ENCODE data around the gene PNPLA6.

PNPLA6 gene

DNA sequence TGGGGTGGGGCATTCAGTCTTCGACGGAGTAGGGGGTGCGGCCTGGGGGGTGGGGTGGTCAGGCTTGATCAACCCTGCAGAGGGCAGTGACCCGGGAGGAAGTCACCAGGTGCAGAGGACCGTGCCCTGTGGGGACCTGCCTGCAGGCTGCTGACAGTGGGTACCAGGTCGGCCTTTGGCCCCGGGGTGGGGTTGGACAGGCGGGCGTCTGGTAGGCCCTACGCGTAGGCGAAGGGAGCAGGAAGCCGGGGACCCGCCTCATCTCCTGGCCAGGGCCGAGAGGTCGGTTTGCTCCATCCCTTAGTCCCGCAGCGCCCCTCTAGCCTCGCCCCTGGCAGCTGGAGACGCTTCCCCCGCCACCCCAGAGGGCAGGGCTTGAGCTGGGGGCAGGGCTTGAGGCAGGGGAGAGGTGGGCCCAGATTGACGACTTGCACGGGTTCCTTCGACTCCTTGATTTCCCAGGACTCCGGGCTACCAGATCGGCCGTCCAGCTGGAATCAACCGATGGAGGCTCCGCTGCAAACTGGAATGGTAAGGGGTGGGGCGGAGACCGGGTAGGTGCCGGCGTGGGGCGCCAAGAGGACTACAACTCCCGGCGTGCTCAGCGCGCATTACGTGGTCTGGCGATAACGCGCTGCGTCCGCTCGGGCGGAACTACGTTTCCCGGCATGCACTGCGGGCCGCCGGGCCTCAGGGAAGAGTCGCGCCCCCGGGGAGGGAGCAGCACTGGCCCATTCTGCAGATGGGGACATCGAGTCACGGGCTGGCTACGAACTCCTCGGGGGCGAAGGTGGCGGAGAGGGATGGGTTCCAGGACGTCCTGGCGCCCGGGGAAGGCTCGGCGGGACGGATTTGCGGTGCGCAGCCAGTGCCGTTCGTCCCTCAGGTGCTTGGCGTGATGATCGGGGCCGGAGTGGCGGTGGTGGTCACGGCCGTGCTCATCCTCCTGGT is at the start of gene PNPLA6:
TSS of gene PNPLA6 (plus strand) at position 671 of the 951 bp plus-strand sequence. CDS start at position 743, 72 bp downstream.
- DNase-seq: peak; percentile 90

- DNase-seq: no peak
These were observed 48.6 kb upstream of the PNPLA6 start for GRCh38 chr19:7486923-7487322.

DNA sequence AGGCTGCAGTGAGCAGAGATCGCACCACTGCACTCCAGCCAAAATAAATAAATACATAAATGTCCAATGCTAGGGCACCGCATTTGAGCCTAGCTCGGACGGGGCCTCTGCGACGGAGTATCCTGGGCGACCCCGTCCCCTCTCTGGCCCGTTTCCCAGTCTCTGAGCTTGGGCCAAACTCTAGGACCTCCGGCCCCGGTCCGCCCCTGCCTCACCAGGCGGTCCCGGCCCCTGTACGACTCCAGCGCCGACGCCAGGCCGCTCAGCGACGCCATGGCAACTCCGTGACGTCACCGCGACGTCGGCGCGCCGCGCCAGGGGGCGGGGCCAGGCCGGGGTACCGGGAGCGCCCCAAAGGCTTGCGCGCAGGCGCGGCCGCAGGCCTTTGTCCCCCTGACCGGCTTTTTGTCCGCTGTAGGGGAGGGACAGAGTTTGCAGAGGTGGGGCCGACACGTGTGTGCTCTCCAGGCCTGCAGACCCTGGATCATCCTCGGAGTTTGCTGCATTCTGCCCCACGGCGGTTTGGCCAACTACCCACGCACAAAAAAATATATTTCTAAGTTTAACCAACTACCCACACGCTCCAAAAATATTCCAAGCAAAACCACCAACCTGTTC is 46.7 kb upstream of the PNPLA6 start, which contains the start of gene PEX11G:
TSS of gene PEX11G (minus strand) at position 300 of the 618 bp plus-strand sequence. CDS start at position 275, 25 bp downstream.
- peak; percentile 89 for DNase-seq

- DNase-seq: no peak
These were observed 45.9 kb upstream of the PNPLA6 start for GRCh38 chr19:7489609-7490044.

- peak; percentile 46 for DNase-seq
These were observed 43.4 kb upstream of the PNPLA6 start for GRCh38 chr19:7492142-7492541.

GRCh38 chr19:7492558-7492957 is 43.0 kb upstream of the PNPLA6 start:
- no peak for DNase-seq

DNA sequence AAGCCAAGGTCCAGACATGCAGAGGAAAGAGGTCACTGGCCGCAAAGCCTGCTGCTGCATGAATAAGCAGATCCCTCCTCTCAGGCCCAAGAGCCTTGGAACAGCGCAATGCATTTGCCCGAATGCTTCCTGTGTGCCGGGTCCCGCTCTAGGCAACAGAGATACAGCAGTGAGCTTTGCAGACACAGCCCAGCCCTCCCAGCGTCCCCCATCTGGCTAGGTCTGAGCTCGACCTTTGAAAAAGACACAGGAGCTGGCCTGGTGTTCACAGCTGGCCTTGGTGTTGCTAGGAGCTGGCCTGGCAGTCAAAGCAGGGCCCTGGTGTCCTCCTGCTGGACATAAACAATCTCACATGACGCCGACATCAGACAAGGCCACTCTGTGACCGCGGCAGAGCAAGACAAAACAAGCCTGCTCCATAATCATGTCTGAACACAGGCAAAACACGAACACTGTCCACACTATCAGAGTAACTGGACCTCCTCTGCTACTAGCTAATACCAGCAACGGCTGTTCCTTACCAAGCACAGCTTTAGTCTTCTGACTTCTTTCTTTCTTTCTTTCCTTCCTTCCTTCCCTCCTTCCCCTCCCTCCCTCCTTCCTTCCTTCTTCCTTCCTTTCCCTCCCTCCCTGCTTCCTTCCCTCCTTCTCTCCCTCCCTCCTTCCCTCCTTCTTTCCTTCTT is 41.0 kb upstream of the PNPLA6 start:
- DNase-seq: no peak

DNA sequence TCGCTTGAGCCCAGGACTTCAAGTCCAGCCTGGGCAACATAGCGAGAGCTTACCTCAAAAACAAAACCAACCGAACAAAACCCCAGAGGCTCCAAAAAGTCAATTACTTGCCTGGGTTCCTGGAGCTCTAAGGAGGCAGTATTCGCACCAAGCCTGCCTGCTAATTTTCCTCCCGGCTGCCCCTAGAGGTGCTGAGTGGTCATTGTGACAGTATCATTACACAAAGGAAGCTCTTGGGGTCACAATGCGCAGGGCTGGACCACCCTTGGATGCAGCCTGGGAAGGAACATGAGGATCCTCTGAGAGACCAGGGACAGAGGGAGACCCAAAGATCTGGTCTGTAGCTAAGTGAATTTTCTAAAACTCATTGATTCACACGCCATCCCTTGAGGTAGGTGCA is 38.2 kb upstream of the PNPLA6 start:
- DNase-seq: no peak

- no peak for DNase-seq
These were observed 34.6 kb upstream of the PNPLA6 start for GRCh38 chr19:7500811-7501450.

GRCh38 chr19:7502552-7502951 is 33.0 kb upstream of the PNPLA6 start:
- no peak for DNase-seq

GRCh38 chr19:7504684-7505083 is 30.8 kb upstream of the PNPLA6 start:
- DNase-seq: no peak

DNA sequence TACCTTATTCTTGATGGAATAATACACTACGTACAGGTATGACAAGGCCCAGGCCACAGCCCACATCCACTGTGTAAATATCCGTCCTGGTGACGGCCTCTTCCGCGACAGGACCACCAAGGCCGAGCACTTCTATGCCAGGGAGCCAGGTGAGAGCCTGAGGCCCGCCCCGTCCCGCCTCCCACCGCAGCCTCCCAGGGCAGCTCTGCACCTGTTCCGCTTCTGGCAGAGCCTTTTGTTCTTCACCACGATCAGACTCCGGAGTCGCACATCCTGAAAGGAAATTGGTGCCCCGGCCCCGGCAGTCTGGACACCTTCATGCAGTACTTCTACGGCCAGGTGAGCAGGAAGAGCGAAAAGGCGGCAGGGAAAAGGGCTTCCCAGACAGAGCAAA is 30.2 kb upstream of the PNPLA6 start:
- no peak for DNase-seq

DNA sequence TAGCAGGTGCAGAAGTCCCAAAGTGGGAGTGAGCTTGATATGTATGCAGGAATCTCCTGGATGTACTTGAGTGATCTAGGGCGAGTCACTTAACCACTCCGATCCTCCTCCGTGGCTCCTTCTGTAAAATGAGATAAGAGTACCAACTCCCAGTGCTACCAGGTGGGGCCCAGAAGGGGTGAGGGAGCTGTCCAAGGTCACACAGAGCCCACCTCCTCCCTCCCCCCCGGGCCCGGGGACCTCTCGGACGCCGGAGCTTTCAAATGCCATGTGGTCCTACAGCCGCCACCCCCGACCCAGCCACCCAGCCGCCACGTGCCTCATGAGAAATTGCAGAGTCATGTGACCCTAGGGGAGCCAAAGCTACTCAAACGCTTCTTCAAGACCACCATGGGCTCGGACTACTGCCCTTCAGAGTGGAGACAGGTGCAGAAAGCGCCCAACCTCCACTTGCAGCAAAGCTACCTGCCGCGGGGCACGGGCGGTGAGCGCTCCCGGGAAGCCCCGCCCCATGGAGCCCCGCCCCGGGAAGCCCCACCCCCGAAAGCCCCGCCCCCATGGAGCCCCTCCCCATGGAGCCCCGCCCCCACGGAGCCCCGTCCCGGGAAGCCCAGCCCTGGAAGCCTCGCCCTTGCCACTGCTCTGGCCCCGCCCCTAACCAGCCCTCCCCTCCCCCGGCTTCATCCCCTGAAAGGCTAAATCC is 29.7 kb upstream of the PNPLA6 start:
- peak; percentile 23 for DNase-seq

DNA sequence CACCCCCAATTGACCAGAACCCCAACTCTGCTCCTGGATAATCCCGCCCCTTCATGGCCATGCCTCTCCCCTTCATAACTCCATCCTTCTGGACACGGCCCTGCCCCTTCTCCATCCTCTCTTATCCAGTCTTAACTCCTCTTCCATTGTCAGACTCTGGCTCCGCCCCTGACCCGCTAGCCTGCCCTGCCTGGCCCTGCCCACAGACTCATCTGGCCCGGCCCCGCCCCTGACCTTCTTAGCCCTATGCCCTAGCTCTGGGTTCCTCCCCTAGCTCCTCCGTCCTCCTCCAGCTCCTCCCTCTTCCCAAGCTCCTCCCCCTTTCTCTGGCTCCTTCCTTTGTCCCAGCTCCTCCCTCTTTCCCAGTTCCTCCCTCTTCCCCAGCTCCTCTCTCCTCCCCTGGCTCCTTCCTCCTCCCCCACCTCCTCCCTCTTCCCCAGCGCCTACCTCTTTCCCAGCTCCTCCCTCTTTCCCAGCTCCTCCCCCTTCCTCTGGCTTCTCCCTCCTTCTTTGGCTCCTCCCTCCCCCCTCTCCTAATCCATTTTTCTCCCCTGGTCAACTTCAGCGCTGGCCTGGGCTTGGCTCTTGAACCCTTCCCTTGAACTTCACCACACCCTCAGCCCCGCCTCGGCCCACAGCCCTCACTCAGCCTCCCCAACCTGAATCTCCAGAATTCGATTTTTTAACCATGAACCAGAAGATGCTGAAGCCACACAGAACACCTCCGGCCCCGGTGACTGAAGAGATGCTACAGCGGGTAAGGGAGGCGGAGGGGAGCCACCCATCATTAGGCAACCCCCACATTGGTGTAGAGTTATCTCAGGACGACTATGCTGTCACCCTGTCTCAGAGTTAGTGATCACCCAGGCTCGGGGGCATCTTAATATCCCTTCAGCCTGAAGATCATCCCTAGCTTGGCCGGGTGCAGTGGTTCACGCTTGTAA is 28.9 kb upstream of the PNPLA6 start:
- DNase-seq: peak; percentile 44

DNA sequence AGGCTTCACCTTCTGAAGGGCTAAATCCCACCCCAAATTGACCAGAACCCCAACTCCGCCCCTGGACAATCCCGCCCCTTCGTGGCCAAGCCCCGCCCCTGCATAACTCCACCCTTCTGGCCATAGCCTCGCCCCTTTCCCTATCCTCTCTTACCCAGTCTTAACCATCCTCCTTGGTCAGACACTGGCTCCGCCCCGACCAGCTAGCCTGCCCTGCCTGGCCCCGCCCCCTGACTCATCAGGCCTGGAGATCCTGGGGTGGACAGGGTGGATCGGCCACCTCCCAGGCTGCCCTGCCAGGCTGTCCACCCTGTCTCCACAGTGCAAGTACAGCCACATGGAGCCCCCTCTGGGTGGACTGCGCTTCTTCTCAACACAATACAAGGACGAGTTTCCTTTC is 27.6 kb upstream of the PNPLA6 start:
- DNase-seq: no peak

DNA sequence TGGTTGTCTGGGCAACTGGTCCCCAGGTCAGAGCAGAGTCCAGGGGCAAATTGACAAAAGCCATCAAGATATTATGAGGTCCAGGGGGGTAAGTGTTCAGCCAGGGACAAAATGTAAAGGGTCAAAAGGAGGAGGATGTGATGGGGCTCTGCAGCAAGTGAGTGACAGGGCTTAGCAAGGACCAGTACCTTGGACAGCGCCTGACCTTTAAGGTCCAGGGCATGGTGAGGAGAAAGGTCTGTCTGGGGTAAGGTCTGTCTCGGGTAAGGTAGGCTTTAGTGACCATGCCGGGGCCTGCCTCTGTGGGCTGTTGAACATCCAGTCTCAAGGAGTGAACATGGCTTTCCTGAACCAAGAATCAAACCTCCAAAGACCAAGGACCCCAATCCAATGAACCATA is 25.9 kb upstream of the PNPLA6 start:
- no peak for DNase-seq

- DNase-seq: no peak
These were observed 23.1 kb upstream of the PNPLA6 start for GRCh38 chr19:7512400-7512851.

DNA sequence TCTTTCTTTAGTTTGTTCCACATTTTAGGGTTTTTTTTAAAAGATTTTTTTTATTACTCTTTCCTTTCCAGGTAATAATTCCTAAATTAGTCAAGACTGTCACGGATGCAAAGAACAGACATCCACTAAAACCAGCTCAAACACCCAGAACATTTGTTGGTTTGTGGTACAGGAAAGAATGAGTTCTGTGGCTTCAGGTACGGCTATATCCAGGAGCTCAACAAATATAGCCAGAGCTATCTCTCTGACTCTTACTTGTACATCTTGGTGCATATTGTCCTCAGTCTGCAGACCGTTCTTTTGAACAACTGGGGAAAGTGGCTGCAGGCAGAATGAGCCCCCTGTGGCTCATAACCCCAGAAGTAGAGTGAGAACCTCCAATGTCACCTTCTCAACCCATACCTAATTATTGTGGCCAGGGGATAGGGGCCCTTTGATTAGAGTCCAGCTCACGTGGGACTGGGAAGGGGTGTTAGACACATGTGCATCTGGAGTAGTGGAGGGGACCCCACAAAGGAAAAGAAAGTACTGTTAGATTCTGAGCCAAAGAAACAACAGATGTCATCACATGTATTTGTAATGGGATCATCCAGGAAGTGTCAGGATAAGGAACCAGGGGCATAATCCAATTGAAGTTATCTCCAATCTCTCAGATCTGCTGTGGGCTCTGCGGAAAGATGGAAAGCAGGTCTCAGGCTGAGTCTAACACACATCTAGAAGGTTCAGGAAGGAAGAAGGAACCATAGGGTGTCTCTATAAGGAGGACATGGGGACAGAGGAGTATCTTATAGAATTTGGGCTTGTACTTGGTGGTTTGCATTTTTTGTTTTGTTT is 21.5 kb upstream of the PNPLA6 start:
- no peak for DNase-seq

DNA sequence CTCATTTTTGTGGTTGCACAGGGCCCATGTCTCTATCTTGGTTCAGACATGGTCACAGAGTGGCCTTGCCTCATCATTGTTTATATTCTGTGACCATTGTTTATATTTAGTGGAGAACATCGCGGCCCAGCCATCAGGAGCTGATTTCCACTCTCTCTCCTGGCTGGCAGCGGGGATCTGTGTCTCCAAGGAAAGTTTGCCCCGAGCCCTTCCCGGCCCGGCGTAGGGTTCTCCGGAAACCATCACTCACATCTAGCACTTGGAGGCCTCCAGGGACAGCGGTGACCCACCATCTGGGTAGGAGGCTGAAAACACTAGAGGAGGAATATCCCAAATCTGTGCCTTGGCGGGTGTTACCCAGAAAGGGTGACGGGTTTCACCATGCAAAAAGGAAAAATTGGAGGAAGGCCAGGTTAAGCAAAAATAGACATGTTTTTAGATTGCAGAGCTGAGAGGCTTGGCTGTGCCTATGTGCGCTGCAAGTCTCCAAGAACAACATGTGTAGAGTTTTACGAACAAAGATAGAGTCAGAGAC is 20.3 kb upstream of the PNPLA6 start:
- no peak for DNase-seq

All from CD4-positive, alpha-beta T cell treated with Interleukin-17A for 1 hour (primary cell).